T-helper 2 cell treated with Interferon-gamma antibody and Interleukin-4, amounts not matched to agents 5 μg/mL and 100 μg/mL, for 36 hours (primary cell): ENCODE results near the gene CCDC141.
"Not testable (repeated sequence)": the region's sequence is repeated elsewhere in the genome, so short reads cannot be mapped to it uniquely, and the experiment has no call there.

ENCODE experiments used
- DNase-seq: peaks from one replicate; pipeline ENCODE4 v3.0.0; 2021; ENCODE audit warnings: low spot score
- H3K27ac Mint-ChIP-seq: one replicate; pipeline ENCODE4 v1.8.0; 2021; ENCODE audit warnings: mild to moderate bottlenecking, mixed read lengths
- H3K27me3 Mint-ChIP-seq: one replicate; pipeline ENCODE4 v1.8.0; 2021; ENCODE audit warnings: low read depth, mixed read lengths
- H3K36me3 Mint-ChIP-seq: one replicate; pipeline ENCODE4 v1.8.0; 2021; ENCODE audit warnings: low read depth, mixed read lengths
- H3K4me1 Mint-ChIP-seq: one replicate; pipeline ENCODE4 v1.8.0; 2021; ENCODE audit warnings: low read depth, mixed read lengths
- H3K4me3 Mint-ChIP-seq: one replicate; pipeline ENCODE4 v1.8.0; 2022; ENCODE audit warnings: mild to moderate bottlenecking, moderate library complexity, mixed read lengths
- H3K9me3 Mint-ChIP-seq: one replicate; pipeline ENCODE4 v1.8.0; 2021; ENCODE audit warnings: mixed read lengths

CCDC141 gene

GRCh38 chr2:179020156-179020750 lies 29.7 kb downstream of the CCDC141 start:
- Mint-ChIP-seq H3K27ac (no peak overlapping the region), H3K9me3 (peaks cover 5% of the 10 kb centered on the region), H3K4me1 (peaks cover 11% of the 10 kb centered on the region), H3K4me3 (no peak overlapping the region), H3K36me3 (peaks cover 5% of the 10 kb centered on the region), H3K27me3 (no peaks in the 10 kb centered on the region)
- no peak for DNase-seq

- Mint-ChIP-seq H3K36me3 (no peaks in the 10 kb centered on the region), H3K9me3 (no peaks in the 10 kb centered on the region), H3K27me3 (no peaks in the 10 kb centered on the region), H3K4me3 (no peak overlapping the region), H3K4me1 (peaks cover 6% of the 10 kb centered on the region), H3K27ac (no peak overlapping the region)
- no peak for DNase-seq
Observed at GRCh38 chr2:179019260-179019659, 30.7 kb downstream of the CCDC141 start.

GRCh38 chr2:179017773-179018357 lies 32.1 kb downstream of the CCDC141 start:
- Mint-ChIP-seq H3K4me1 (peaks cover 6% of the 10 kb centered on the region), H3K4me3 (no peak overlapping the region), H3K36me3 (peaks cover 2% of the 10 kb centered on the region), H3K27me3 (no peaks in the 10 kb centered on the region), H3K27ac (no peak overlapping the region), H3K9me3 (peaks cover 5% of the 10 kb centered on the region)
- no peak for DNase-seq

- not testable (repeated sequence) for H3K27me3 Mint-ChIP-seq, H3K4me3 Mint-ChIP-seq, DNase-seq, H3K4me1 Mint-ChIP-seq, H3K36me3 Mint-ChIP-seq, H3K27ac Mint-ChIP-seq
- peaks cover 21% of the 10 kb centered on the region for H3K9me3 Mint-ChIP-seq
Observed at GRCh38 chr2:179014189-179014588, 35.7 kb downstream of the CCDC141 start.

- no peak for DNase-seq
- peaks cover 3% of the 10 kb centered on the region for H3K36me3 Mint-ChIP-seq
- H3K27me3 Mint-ChIP-seq: no peaks in the 10 kb centered on the region
- H3K4me1 Mint-ChIP-seq: no peaks in the 10 kb centered on the region
- no peak overlapping the region for H3K4me3 Mint-ChIP-seq
- H3K9me3 Mint-ChIP-seq: peaks cover 8% of the 10 kb centered on the region
- no peak overlapping the region for H3K27ac Mint-ChIP-seq
Observed at GRCh38 chr2:179005976-179006375, 44.0 kb downstream of the CCDC141 start.

GRCh38 chr2:178999476-178999875 lies 50.5 kb downstream of the CCDC141 start:
- Mint-ChIP-seq H3K36me3 (no peaks in the 10 kb centered on the region), H3K4me3 (no peak overlapping the region), H3K9me3 (peaks cover 6% of the 10 kb centered on the region), H3K27ac (no peak overlapping the region), H3K4me1 (peaks cover 2% of the 10 kb centered on the region), H3K27me3 (no peaks in the 10 kb centered on the region)
- DNase-seq: no peak

GRCh38 chr2:178998539-178998938 lies 51.4 kb downstream of the CCDC141 start:
- Mint-ChIP-seq H3K9me3 (peaks cover 6% of the 10 kb centered on the region), H3K27me3 (no peaks in the 10 kb centered on the region), H3K36me3 (no peaks in the 10 kb centered on the region), H3K27ac (no peak overlapping the region), H3K4me1 (peaks cover 2% of the 10 kb centered on the region), H3K4me3 (no peak overlapping the region)
- no peak for DNase-seq

GRCh38 chr2:178997477-178997876 lies 52.5 kb downstream of the CCDC141 start:
- no peak for DNase-seq
- H3K36me3 Mint-ChIP-seq: no peaks in the 10 kb centered on the region
- peaks cover 6% of the 10 kb centered on the region for H3K9me3 Mint-ChIP-seq
- no peak overlapping the region for H3K4me3 Mint-ChIP-seq
- H3K27me3 Mint-ChIP-seq: no peaks in the 10 kb centered on the region
- peaks cover 2% of the 10 kb centered on the region for H3K4me1 Mint-ChIP-seq
- no peak overlapping the region for H3K27ac Mint-ChIP-seq

GRCh38 chr2:178997067-178997466 lies 52.9 kb downstream of the CCDC141 start:
- peaks cover 6% of the 10 kb centered on the region for H3K9me3 Mint-ChIP-seq
- no peaks in the 10 kb centered on the region for H3K27me3 Mint-ChIP-seq
- H3K36me3 Mint-ChIP-seq: no peaks in the 10 kb centered on the region
- peaks cover 2% of the 10 kb centered on the region for H3K4me1 Mint-ChIP-seq
- H3K4me3 Mint-ChIP-seq: no peak overlapping the region
- DNase-seq: no peak
- H3K27ac Mint-ChIP-seq: no peak overlapping the region

- no peak for DNase-seq
- H3K27me3 Mint-ChIP-seq: no peaks in the 10 kb centered on the region
- H3K36me3 Mint-ChIP-seq: no peaks in the 10 kb centered on the region
- no peak overlapping the region for H3K4me3 Mint-ChIP-seq
- no peak overlapping the region for H3K27ac Mint-ChIP-seq
- peaks cover 7% of the 10 kb centered on the region for H3K4me1 Mint-ChIP-seq
- peaks cover 6% of the 10 kb centered on the region for H3K9me3 Mint-ChIP-seq
Observed at GRCh38 chr2:178994264-178994663, 55.7 kb downstream of the CCDC141 start.

- no peak overlapping the region for H3K27ac Mint-ChIP-seq
- no peaks in the 10 kb centered on the region for H3K36me3 Mint-ChIP-seq
- peaks cover 6% of the 10 kb centered on the region for H3K9me3 Mint-ChIP-seq
- H3K27me3 Mint-ChIP-seq: no peaks in the 10 kb centered on the region
- H3K4me3 Mint-ChIP-seq: no peak overlapping the region
- no peak for DNase-seq
- H3K4me1 Mint-ChIP-seq: peaks cover 7% of the 10 kb centered on the region
Observed at GRCh38 chr2:178993788-178994187, 56.1 kb downstream of the CCDC141 start.

- not testable (repeated sequence) for H3K4me1 Mint-ChIP-seq, H3K27me3 Mint-ChIP-seq, H3K9me3 Mint-ChIP-seq, H3K36me3 Mint-ChIP-seq, H3K27ac Mint-ChIP-seq, DNase-seq, H3K4me3 Mint-ChIP-seq
Observed at GRCh38 chr2:178992719-178993118, 57.2 kb downstream of the CCDC141 start.

- no peak overlapping the region for H3K27ac Mint-ChIP-seq
Observed at GRCh38 chr2:178990533-178991241, 59.2 kb downstream of the CCDC141 start.

GRCh38 chr2:178989424-178989823 lies 60.5 kb downstream of the CCDC141 start:
- H3K36me3 Mint-ChIP-seq, H3K4me3 Mint-ChIP-seq, DNase-seq, H3K9me3 Mint-ChIP-seq, H3K4me1 Mint-ChIP-seq, H3K27ac Mint-ChIP-seq, H3K27me3 Mint-ChIP-seq: not testable (repeated sequence)

More at GRCh38 chr2:178990533-178991241, 59.2 kb downstream of the CCDC141 start:
- Mint-ChIP-seq H3K9me3 (peaks cover 6% of the 10 kb centered on the region), H3K4me3 (no peak overlapping the region), H3K4me1 (peaks cover 5% of the 10 kb centered on the region), H3K27me3 (no peaks in the 10 kb centered on the region), H3K36me3 (no peaks in the 10 kb centered on the region)
- no peak for DNase-seq
